A673 (cell line): ENCODE data around the gene PEX14. TPM values are rescaled to one million over a fixed set of nuclear protein-coding genes. Genes with fewer than 3 reads are reported as not detected.

ENCODE experiments used
- BruUV-seq: library from RNA; stranded (reverse); fragments of 400-500 nt; replicated peaks from 2 replicates; lab custom pipeline; 2021; lab: Mats Ljungman, UMichigan
- CTCF ChIA-PET: fragments of 300-600 bp; sonication (Branson Sonifier 250); formaldehyde crosslinking; loops from one replicate; lab custom pipeline; 2022; ENCODE audit warnings: antibody characterized with exemption; lab: Charles Lee
- POLR2A ChIA-PET: fragments of 300-600 bp; sonication (Branson Sonifier 250); formaldehyde crosslinking; loops from one replicate; lab custom pipeline; 2022; ENCODE audit warnings: antibody characterized with exemption; ENCODE audit not compliant: low non-redundant PET; lab: Charles Lee
- DNase-seq: peaks from one replicate; pipeline ENCODE4 v3.0.0-alpha.2; 2015; ENCODE audit warnings: low spot score
- H3K27ac ChIP-seq: fragments of 200-600 bp; sonication (generic); 2 replicates; pipeline ENCODE4 v1.5.1; 2016; ENCODE audit warnings: mixed run types, low read depth, mild to moderate bottlenecking, mixed read lengths, antibody characterized with exemption, low read length; ENCODE audit not compliant: poor library complexity, severe bottlenecking
- H3K27me3 ChIP-seq: fragments of 200-600 bp; sonication (generic); replicated peaks from 2 replicates; pipeline ENCODE4 v1.6.1; 2017; ENCODE audit warnings: mixed run types, low read depth, mild to moderate bottlenecking, mixed read lengths, antibody characterized with exemption, low read length; ENCODE audit not compliant: insufficient read depth, poor library complexity
- H3K36me3 ChIP-seq: fragments of 200-600 bp; sonication (generic); 2 replicates; pipeline ENCODE4 v1.6.1; 2016; ENCODE audit warnings: mixed run types, mild to moderate bottlenecking, mixed read lengths, antibody characterized with exemption, low read length; ENCODE audit not compliant: insufficient read depth, poor library complexity, severe bottlenecking
- H3K4me1 ChIP-seq: fragments of 200-600 bp; sonication (generic); 2 replicates; pipeline ENCODE4 v1.6.1; 2017; ENCODE audit warnings: mixed run types, mild to moderate bottlenecking, mixed read lengths, antibody characterized with exemption, low read length; ENCODE audit not compliant: insufficient read depth, poor library complexity, severe bottlenecking
- H3K4me3 ChIP-seq: fragments of 200-600 bp; sonication (generic); 2 replicates; pipeline ENCODE4 v1.5.1; 2016; ENCODE audit warnings: low read depth, mixed run types, mild to moderate bottlenecking, mixed read lengths, low read length; ENCODE audit not compliant: poor library complexity, severe bottlenecking
- H3K9me3 ChIP-seq: fragments of 200-600 bp; sonication (generic); 2 replicates; pipeline ENCODE4 v1.6.1; 2016; ENCODE audit warnings: mixed run types, low read depth, mild to moderate bottlenecking, mixed read lengths, antibody characterized with exemption, low read length; ENCODE audit not compliant: poor library complexity, severe bottlenecking
- CTCF ChIP-seq: fragments of 300-800, 200-600 bp; sonication (generic); conservative IDR thresholded peaks from 2 replicates; pipeline ENCODE4 v1.5.1; 2017; ENCODE audit warnings: low read depth, mild to moderate bottlenecking, antibody characterized with exemption, low read length, moderate library complexity, mixed read lengths
- EZH2 ChIP-seq: fragments of 200-600 bp; sonication (generic); IDR thresholded peaks from 2 replicates; pipeline ENCODE4 v1.6.1; 2017; ENCODE audit warnings: borderline replicate concordance, low read depth, mild to moderate bottlenecking, mixed read lengths, antibody characterized with exemption, low read length; ENCODE audit not compliant: poor library complexity, severe bottlenecking
- intact Hi-C: fragments of 100-400 bp; cut with micrococcal nuclease; formaldehyde crosslinking; loops from one replicate; pipeline ENCODE4 v1.10.0; 2022; ENCODE audit not compliant: unreplicated experiment
- total RNA-seq: library from RNA; stranded (reverse); gene quantifications from 2 replicates; pipeline ENCODE4 v1.2.3, GENCODE V29; 2021

Gene PEX14
- total RNA-seq, 1 experiment from 2014 or later: 26.8 TPM

- ChIA-PET CTCF (no interaction called here), POLR2A (no interaction called here)
- Histone ChIP-seq H3K4me3 (no peak overlapping the region), H3K27me3 (no peaks in the 10 kb centered on the region), H3K9me3 (no peaks in the 10 kb centered on the region), H3K4me1 (peaks cover 27% of the 10 kb centered on the region), H3K27ac (no peak overlapping the region), H3K36me3 (no peaks in the 10 kb centered on the region)
- intact Hi-C loops: no loop called here
- DNase-seq: no peak
- BruUV-seq: no TSS peak
- no peak for TF ChIP-seq CTCF
- no peak for TF ChIP-seq EZH2
Measured at GRCh38 chr1:10674222-10674621, 199.5 kb downstream of the PEX14 start.

- Histone ChIP-seq H3K36me3 (no peaks in the 10 kb centered on the region), H3K9me3 (no peaks in the 10 kb centered on the region), H3K4me1 (peaks cover 33% of the 10 kb centered on the region), H3K27ac (no peak overlapping the region), H3K4me3 (no peak overlapping the region), H3K27me3 (no peaks in the 10 kb centered on the region)
- no peak for DNase-seq
- ChIA-PET POLR2A (no interaction called here), CTCF (no interaction called here)
- intact Hi-C loops: no loop called here
- TF ChIP-seq EZH2: no peak
- BruUV-seq: no TSS peak
Measured at GRCh38 chr1:10674700-10675609, 200.2 kb downstream of the PEX14 start.

- Histone ChIP-seq H3K27me3 (no peaks in the 10 kb centered on the region), H3K4me3 (no peak overlapping the region), H3K27ac (no peak overlapping the region), H3K9me3 (no peaks in the 10 kb centered on the region), H3K4me1 (peaks cover 34% of the 10 kb centered on the region), H3K36me3 (no peaks in the 10 kb centered on the region)
- intact Hi-C loops: no loop called here
- CTCF ChIA-PET: no interaction called here
- POLR2A ChIA-PET: no interaction called here
- DNase-seq: no peak
- no TSS peak for BruUV-seq
- no peak for TF ChIP-seq EZH2
- TF ChIP-seq CTCF: no peak
Measured at GRCh38 chr1:10675813-10676212, 201.1 kb downstream of the PEX14 start.
